ENCODE measurements around the gene ZNF695. TPM values are rescaled to one million over a fixed set of nuclear protein-coding genes. Genes with fewer than 3 reads are reported as not detected.
A peak's percentile ranks its signal among the peaks of the same experiment; 100 is the strongest.
"Not testable (repeated sequence)": the region's sequence is repeated elsewhere in the genome, so short reads cannot be mapped to it uniquely, and the experiment has no call there.

The ZNF695 gene
- 0.87 and 2.3 TPM in 2 replicates for total RNA-seq

- DNase-seq (ENCODE audit: extremely low read depth, low read depth, low spot score), result peak; percentile 72
Observed at GRCh38 chr1:247007511-247008405, at the start of gene ZNF695. ZNF695 (minus strand) TSS chr1:247008057; CDS start chr1:247007908, 149 bp downstream.

- no peak for DNase-seq (ENCODE audit: extremely low read depth, low read depth, low spot score)
Observed at GRCh38 chr1:247056071-247056470, 48.2 kb upstream of the ZNF695 start.

- peak; percentile 77 for DNase-seq (ENCODE audit: extremely low read depth, low read depth, low spot score)
Observed at GRCh38 chr1:247054992-247055415, 47.1 kb upstream of the ZNF695 start.

GRCh38 chr1:247047702-247048101 is 39.8 kb upstream of the ZNF695 start:
- no peak for DNase-seq (ENCODE audit: extremely low read depth, low read depth, low spot score)

- DNase-seq (ENCODE audit: extremely low read depth, low read depth, low spot score), result no peak
Observed at GRCh38 chr1:247047260-247047659, 39.4 kb upstream of the ZNF695 start.

GRCh38 chr1:247043406-247043805 is 35.5 kb upstream of the ZNF695 start:
- DNase-seq (ENCODE audit: extremely low read depth, low read depth, low spot score), result no peak

GRCh38 chr1:247037511-247038320 is 29.9 kb upstream of the ZNF695 start:
- DNase-seq (ENCODE audit: extremely low read depth, low read depth, low spot score), result no peak

- not testable (repeated sequence) for DNase-seq (ENCODE audit: extremely low read depth, low read depth, low spot score)
Observed at GRCh38 chr1:247032306-247032705, 24.4 kb upstream of the ZNF695 start.

- DNase-seq (ENCODE audit: extremely low read depth, low read depth, low spot score), result not testable (repeated sequence)
Observed at GRCh38 chr1:247024658-247025057, 16.8 kb upstream of the ZNF695 start.

GRCh38 chr1:247013391-247013790 is 5.5 kb upstream of the ZNF695 start:
- DNase-seq (ENCODE audit: extremely low read depth, low read depth, low spot score), result no peak

GRCh38 chr1:247008406-247008799 is 546 bp upstream of the ZNF695 start:
- no peak for DNase-seq (ENCODE audit: extremely low read depth, low read depth, low spot score)

- not testable (repeated sequence) for DNase-seq (ENCODE audit: extremely low read depth, low read depth, low spot score)
Observed at GRCh38 chr1:247004081-247004480, 3.8 kb downstream of the ZNF695 start.

- no peak for DNase-seq (ENCODE audit: extremely low read depth, low read depth, low spot score)
Observed at GRCh38 chr1:246989901-246990300, 18.0 kb downstream of the ZNF695 start.

- DNase-seq (ENCODE audit: extremely low read depth, low read depth, low spot score), result no peak
Observed at GRCh38 chr1:246988316-246988715, 19.5 kb downstream of the ZNF695 start.

GRCh38 chr1:246987083-246987690 is 20.7 kb downstream of the ZNF695 start:
- no peak for DNase-seq (ENCODE audit: extremely low read depth, low read depth, low spot score)

GRCh38 chr1:246978785-246979184 is 29.1 kb downstream of the ZNF695 start:
- DNase-seq (ENCODE audit: extremely low read depth, low read depth, low spot score), result no peak

GRCh38 chr1:246978281-246978680 is 29.6 kb downstream of the ZNF695 start:
- DNase-seq (ENCODE audit: extremely low read depth, low read depth, low spot score), result no peak

GRCh38 chr1:246971969-246972368 is 35.9 kb downstream of the ZNF695 start:
- no peak for DNase-seq (ENCODE audit: extremely low read depth, low read depth, low spot score)

- no peak for DNase-seq (ENCODE audit: extremely low read depth, low read depth, low spot score)
Observed at GRCh38 chr1:246971090-246971721, 36.7 kb downstream of the ZNF695 start.

- DNase-seq (ENCODE audit: extremely low read depth, low read depth, low spot score), result no peak
Observed at GRCh38 chr1:246969621-246970020, 38.2 kb downstream of the ZNF695 start.

- DNase-seq (ENCODE audit: extremely low read depth, low read depth, low spot score), result no peak
Observed at GRCh38 chr1:246966502-246966901, 41.4 kb downstream of the ZNF695 start.

Data from glomerular endothelial cell (primary cell).